Measurements from ENCODE around the gene ABCG1. TPM values are rescaled to one million over a fixed set of nuclear protein-coding genes. Genes with fewer than 3 reads are reported as not detected.

The ABCG1 gene
- total RNA-seq, 6 experiments from 2014 or later, result 3.3 to 9.8 (median 4.8) TPM

GRCh38 chr21:42201615-42202161 lies 17.3 kb upstream of the ABCG1 start:
- no peaks in the 10 kb centered on the region for H3K9me3 ChIP-seq
- no peak overlapping the region for H3K4me3 ChIP-seq
- H3K27ac ChIP-seq, result no peak overlapping the region
- intact Hi-C loops (cut with DNase I), result no loop called here
- ATAC-seq (no peak), DNase-seq (no peak)
- WGBS (ENCODE audit: insufficient coverage, low coverage, low lambda C conversion rate, missing lambda C conversion rate), result 65% methylated on average over 6 of the region's 11 CpGs
- H3K36me3 ChIP-seq, result no peaks in the 10 kb centered on the region
- no peaks in the 10 kb centered on the region for H3K27me3 ChIP-seq
- TF ChIP-seq CTCF (IDR thresholded peaks at IDR 0.05) (no peak), POLR2A (IDR thresholded peaks at IDR 0.05) (no peak)
- peaks cover 0 to 15% (median 3%) of the 10 kb centered on the region in 4 donors for H3K4me1 ChIP-seq

- intact Hi-C loops (cut with DNase I), result no loop called here
- H3K36me3 ChIP-seq, result no peaks in the 10 kb centered on the region
- H3K27ac ChIP-seq, result no peak overlapping the region
Observed at GRCh38 chr21:42202321-42202720, 16.6 kb upstream of the ABCG1 start.

GRCh38 chr21:42203321-42203720 lies 15.6 kb upstream of the ABCG1 start:
- 67% methylated on average over 5 of the region's 5 CpGs for WGBS (ENCODE audit: insufficient coverage, low coverage, low lambda C conversion rate, missing lambda C conversion rate)

More at GRCh38 chr21:42202321-42202720, 16.6 kb upstream of the ABCG1 start:
- Histone ChIP-seq H3K9me3 (no peaks in the 10 kb centered on the region), H3K4me3 (no peak overlapping the region), H3K27me3 (no peaks in the 10 kb centered on the region), H3K4me1 (peaks cover 0 to 15% (median 3%) of the 10 kb centered on the region in 4 donors)
- DNase-seq (no peak), ATAC-seq (no peak)
- WGBS (ENCODE audit: insufficient coverage, low coverage, low lambda C conversion rate, missing lambda C conversion rate), result 49% methylated on average over 3 of the region's 10 CpGs
- TF ChIP-seq CTCF (IDR thresholded peaks at IDR 0.05) (no peak), POLR2A (IDR thresholded peaks at IDR 0.05) (no peak)

GRCh38 chr21:42203936-42204335 lies 15.0 kb upstream of the ABCG1 start:
- no peak for TF ChIP-seq CTCF (IDR thresholded peaks at IDR 0.05)
- TF ChIP-seq POLR2A (IDR thresholded peaks at IDR 0.05), result no peak
- WGBS (ENCODE audit: insufficient coverage, low coverage, low lambda C conversion rate, missing lambda C conversion rate), result 42% methylated on average over 1 of the region's 1 CpG
- intact Hi-C loops (cut with DNase I), result no loop called here

More at GRCh38 chr21:42203321-42203720, 15.6 kb upstream of the ABCG1 start:
- DNase-seq, result no peak
- intact Hi-C loops (cut with DNase I), result no loop called here
- no peak overlapping the region for H3K27ac ChIP-seq
- peaks cover 0 to 15% (median 3%) of the 10 kb centered on the region in 4 donors for H3K4me1 ChIP-seq
- no peaks in the 10 kb centered on the region for H3K9me3 ChIP-seq
- no peaks in the 10 kb centered on the region for H3K27me3 ChIP-seq
- no peak for TF ChIP-seq POLR2A (IDR thresholded peaks at IDR 0.05)
- no peak for TF ChIP-seq CTCF (IDR thresholded peaks at IDR 0.05)
- H3K36me3 ChIP-seq, result no peaks in the 10 kb centered on the region
- no peak for ATAC-seq
- no peak overlapping the region for H3K4me3 ChIP-seq

More at GRCh38 chr21:42203936-42204335, 15.0 kb upstream of the ABCG1 start:
- Histone ChIP-seq H3K4me1 (peaks cover 0 to 11% (median 3%) of the 10 kb centered on the region in 4 donors), H3K36me3 (no peaks in the 10 kb centered on the region), H3K27ac (no peak overlapping the region), H3K4me3 (no peak overlapping the region), H3K9me3 (no peaks in the 10 kb centered on the region), H3K27me3 (no peaks in the 10 kb centered on the region)
- DNase-seq (no peak), ATAC-seq (no peak)
